Gastrocnemius medialis (tissue), 4 donors: ENCODE data around the gene USP12.

Experiments
- CTCF ChIP-seq, 5 experiments: fragments of 450-650 bp in 3 of 5; fragments of 200-600 bp in 2 of 5; sonication (generic) in 2 of 5; IDR thresholded peaks in 4 of 5; conservative IDR thresholded peaks in 1 of 5; 1 replicate in 4 of 5; 2 replicates in 1 of 5; pipeline ENCODE4 v1.5.1; 2016 to 2019; ENCODE audit warnings: antibody characterized with exemption in 5 of 5, mild to moderate bottlenecking in 3 of 5, moderate library complexity in 3 of 5
- POLR2A ChIP-seq, 2 donors: fragments of 450-650 bp; IDR thresholded peaks; one replicate each; pipeline ENCODE4 v1.6.1; 2017; ENCODE audit warnings: antibody characterized with exemption in 2 of 2, mild to moderate bottlenecking in 2 of 2, moderate library complexity in 2 of 2

GRCh38 chr13:27110056-27110746 lies 61.4 kb downstream of the USP12 start:
- TF ChIP-seq CTCF (IDR thresholded peaks at IDR 0.05 in 4 of 5, conservative IDR thresholded peaks at IDR 0.05 in 1 of 5) (no peak), POLR2A (IDR thresholded peaks at IDR 0.05) (no peak)
